ENCODE data around the gene STMN1. TPM values are rescaled to one million over a fixed set of nuclear protein-coding genes. Genes with fewer than 3 reads are reported as not detected.

STMN1 gene
- total RNA-seq, 1 donor = 50.6 TPM

DNA sequence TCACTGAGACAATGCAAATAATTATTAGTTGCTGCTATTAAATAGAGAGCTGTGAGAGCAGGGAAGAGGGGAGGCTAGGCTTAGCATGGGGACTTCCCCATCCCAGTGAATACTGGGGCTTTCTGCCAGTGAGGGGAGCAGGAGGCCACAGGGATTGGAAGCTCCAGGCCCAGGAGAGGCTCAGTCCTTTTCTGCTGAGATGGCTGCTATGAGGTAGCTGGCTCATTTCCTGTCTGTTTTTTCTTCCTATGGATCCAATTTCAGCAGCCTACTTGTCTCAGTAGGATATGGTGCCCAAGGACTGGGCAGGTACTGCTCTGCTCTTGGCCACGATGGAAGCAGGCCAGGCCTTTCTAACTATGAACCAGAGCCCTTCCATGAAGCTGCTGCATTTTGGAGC lies 10.0 kb downstream of the STMN1 start:
- no peak for DNase-seq (ENCODE audit: low read depth in 2 of 3, low spot score in 2 of 3)

DNA sequence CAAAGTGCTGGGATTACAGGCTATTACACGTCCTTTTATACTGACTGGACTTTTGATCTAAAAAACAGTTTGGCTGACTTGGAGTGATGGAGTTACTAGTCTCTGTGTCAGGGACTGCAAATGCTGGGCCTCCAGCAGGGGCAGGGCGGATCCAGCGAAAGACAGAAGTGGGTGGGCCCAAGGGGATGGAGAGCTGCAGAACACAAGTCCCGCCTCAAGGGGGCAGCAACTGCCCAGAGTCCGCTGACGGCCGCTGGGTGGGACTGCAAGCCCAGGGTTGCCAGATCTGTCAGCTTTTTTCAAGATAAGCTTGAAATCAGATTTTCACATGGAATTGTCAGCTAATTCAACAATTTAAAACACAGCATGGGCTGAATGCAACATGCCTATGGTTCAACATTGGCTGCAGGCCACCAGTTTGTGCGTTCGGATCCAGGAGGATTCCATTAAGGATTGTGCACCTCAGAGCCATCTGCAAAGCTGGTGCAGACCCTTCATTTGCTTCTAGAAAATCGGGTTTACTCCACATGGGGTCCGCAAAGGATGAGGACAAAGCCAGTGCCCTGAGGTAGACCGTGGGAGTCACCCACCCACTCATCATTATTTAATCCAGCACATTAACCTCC lies 10.7 kb downstream of the STMN1 start:
- DNase-seq (ENCODE audit: low read depth in 2 of 3, low spot score in 2 of 3) = peak; percentile 83 to 96 (median 90)

DNA sequence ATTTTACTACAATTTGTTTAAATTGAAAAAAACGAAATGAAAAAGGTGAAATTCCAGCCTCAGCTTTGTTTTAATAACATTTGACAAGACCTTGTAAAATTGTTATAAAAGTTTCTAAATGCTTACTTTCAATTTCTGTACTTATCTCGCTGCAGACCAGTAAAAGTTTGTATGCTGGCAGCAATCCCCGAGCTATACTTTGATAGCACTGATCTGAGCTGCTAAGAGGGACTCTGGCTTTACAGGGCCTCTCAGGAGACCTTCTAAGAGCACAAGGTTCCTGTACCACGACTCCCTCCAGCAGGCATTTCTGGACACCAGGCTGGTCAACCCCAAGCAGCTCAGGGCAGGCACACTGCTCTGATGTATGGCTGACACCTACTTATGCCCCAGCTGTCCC lies 13.1 kb downstream of the STMN1 start:
- no peak for DNase-seq (ENCODE audit: low read depth in 2 of 3, low spot score in 2 of 3)

DNA sequence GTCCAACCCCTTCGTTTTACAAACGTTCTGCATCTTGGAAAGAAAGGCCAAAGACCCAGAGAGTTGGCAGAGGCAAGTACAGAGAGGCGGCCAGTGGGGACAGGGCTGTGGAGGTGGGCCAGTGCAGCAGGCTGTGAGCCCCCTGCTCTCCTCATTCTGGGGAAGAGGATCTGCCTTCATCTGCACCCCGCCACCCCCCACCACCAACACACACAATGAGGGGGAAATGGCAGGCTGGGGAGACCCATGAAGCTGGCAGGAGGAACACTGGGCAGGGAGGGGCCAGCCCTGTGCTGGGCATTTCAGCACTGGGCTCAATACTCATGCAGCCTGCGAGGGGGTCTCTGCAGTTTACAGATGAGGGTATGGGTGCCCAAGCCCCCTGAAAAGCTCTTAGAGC lies 14.6 kb downstream of the STMN1 start:
- DNase-seq (ENCODE audit: low read depth in 2 of 3, low spot score in 2 of 3) = no peak

DNA sequence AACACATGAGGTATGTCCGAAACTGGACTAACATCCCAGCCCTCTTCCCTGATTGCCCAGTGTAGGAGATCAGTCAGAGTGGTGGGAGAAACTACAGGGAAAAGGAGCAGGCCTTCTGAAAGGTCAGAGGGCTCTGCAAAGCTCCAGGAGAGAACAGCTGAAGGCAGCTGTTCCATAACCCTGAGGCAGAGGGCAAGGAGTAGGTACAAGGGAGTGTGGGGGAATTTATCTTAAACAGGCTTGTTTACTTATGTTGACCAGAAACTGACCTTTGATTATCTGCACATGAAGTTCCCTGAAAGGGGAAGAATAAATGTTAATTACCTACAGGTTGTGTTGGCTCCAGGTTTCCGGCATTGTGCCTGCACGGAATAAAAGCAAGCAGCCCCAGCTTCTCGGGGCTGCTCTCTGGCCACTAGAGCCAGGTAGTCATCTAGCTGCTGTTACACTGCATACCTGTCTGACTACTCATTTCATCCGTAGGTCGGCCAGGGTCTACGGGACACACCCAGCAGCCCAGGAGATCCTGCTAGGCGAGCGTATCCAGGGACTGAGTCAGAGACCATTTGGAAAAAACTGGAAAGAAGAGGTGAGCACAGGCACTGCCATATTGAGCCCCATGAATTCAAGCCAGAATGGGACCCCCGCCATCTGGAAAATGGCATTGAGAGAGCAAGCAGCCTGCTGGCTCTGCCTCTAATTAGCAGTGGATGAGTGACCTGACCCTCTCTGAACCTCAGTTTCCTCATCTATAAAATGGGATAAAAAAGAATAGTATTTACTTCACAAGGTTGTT lies 15.8 kb downstream of the STMN1 start:
- no peak for DNase-seq (ENCODE audit: low read depth in 2 of 3, low spot score in 2 of 3)

DNA sequence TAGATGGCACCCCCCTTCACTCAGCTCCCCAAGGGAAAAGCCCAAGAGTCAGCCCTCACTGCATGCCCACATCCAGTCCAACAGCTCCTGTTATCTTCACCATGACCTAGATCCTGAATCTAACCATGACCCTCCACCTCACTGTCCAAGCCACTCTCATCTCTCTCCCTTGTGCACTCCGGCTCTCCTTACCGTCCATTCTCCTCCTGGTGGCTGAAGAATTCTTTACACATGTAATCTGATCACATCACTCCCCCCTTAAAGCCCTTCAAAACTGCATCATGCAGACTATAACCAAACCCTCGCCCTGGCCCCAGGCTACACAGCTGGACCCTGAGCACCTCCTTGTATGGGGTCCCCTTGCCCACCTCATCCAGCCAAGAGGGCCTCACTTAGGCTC lies 16.7 kb downstream of the STMN1 start:
- no peak for DNase-seq (ENCODE audit: low read depth in 2 of 3, low spot score in 2 of 3)

DNA sequence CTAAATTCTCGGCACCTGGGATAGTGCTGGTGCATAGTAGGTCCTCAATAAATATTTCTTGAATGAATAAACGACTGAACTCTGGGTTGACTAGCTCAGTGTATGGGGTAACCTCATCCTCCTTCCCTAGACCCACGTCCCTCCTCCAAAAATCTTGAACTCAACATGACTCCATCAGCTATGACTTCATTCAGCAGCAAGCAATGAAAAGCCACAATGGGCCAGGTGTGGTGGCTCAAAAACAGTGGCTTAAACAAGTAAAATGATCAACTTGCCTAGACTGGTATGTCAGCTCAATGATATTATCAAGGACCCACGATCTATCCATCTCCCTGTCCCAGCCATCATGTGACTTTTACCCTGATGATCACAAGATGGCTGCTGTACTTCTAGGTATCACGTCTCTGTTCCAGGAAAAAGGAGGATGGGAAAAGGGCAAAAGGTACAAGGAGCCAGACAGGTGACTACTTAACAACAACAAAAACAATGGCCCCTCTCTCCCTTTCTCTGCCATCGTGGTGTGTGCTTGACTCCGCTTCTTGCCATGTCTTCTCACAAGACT lies 17.7 kb downstream of the STMN1 start:
- DNase-seq (ENCODE audit: low read depth in 2 of 3, low spot score in 2 of 3) = no peak

DNA sequence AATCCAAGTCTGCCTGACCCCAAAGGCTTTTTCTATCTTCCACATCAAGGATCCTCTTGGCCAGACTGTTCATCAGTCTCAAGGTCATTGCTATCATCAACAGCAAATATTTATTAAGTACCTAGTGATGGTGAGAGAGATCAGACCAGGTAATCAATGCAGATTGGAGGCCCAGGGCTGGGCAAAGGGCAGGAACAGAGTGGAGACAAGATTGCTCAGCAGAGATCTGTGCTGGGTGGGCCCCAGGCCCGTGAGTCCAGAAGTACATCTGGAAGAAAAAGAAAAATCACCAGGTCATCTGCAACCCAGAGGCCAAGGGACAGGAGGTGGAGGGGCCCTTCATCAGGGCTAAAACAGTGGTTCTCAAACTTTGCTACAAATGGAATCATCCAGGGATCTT lies 20.6 kb downstream of the STMN1 start:
- DNase-seq (ENCODE audit: low read depth in 2 of 3, low spot score in 2 of 3) = no peak

DNA sequence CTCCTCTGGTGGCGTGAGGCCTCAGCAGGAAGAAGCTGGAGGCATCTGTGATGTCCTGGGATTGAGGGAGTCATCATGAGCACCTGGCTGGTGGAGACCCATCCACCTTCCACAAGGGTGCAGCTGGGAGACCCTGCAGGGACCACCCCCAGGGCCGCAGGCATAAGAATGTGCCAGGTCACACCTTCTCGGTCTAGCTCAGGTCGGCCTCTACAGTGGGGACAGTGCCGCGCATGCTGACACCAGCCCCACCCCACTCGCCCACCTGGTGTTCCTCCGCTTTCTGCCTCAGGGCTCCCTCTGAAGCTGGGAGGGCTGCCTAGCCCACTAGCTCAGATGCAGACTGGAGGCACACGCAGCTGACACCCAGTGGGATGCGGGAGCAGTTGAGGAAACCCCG lies 25.0 kb downstream of the STMN1 start:
- DNase-seq (ENCODE audit: low read depth in 2 of 3, low spot score in 2 of 3) = no peak

DNA sequence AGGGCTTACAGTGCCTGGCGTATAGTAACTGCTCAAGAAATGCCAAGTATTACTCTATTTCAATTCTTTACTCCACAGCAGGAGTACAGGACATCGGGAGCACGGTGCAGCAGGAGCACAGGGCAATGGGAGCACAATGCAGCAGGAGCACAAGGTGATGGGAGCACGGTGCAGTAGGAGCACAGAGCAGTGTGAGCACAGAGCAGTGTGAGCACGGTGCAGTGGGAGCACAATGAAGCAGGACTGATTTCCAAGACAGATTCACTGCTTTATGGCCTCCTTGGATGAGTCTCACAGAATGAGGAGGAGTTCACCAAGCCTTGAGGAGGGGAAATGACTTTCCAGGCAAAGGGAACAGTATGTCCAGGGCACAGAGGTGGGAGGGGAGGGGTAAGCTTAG lies 25.7 kb downstream of the STMN1 start:
- no peak for DNase-seq (ENCODE audit: low read depth in 2 of 3, low spot score in 2 of 3)

DNA sequence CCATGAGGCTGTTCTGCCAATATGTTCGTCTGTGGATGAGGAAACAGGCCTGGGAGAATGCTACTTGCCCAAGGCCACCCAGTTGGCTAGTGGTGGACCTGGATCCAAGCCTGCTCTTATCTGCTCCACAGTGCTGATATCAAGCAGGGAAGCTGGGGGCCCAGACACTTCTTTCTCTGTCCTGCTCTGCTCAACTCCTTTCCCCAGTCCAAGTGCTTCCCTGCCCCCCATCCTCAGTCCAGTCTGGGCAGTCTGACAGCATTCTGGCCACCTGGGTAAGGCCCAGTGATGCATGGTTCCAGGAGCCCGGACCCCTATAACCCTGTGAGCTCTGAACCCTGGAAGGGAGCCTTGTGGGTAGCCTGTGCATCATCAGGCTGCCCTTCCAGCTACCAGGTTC lies 26.5 kb downstream of the STMN1 start:
- DNase-seq (ENCODE audit: low read depth in 2 of 3, low spot score in 2 of 3) = no peak

DNA sequence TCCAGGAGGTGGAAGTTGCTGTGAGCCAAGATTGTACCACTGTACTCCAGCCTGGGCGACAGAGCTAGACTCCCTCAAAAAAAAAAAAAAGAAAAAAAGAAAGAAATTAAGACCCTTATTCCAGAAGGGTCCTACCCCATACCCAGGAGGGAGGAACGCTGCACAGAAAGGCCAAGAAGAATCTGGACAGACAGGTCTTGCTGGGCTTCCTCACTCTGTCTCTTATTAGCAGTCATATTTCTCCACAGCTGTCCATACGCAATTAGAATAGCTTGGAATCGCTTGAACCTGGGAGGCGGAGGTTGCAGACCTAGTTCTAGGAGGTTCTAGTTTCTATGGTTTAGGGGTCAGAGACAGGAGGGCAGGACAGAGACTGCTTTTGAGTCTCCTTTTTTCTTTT lies 27.5 kb downstream of the STMN1 start:
- no peak for DNase-seq (ENCODE audit: low read depth in 2 of 3, low spot score in 2 of 3)

DNA sequence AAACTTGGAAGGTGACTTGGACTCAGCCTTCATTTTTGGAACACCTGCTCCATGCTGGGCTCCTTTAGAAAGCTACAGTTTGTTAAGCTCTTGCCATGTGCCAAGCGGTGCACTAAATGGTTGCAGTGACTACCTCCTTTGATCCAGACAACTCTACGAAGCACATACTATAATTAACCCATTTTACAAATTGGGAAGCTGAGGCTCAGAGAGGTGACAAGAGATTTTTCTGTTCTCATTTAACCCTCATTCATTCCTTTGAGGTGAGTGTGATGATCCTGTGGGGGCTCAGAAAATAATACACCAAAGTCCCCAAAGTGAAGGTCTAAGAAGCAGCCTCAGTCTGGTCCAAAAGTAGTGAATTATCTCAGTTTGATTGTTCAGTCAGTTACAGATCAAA lies 29.1 kb downstream of the STMN1 start:
- no peak for DNase-seq (ENCODE audit: low read depth in 2 of 3, low spot score in 2 of 3)

DNA sequence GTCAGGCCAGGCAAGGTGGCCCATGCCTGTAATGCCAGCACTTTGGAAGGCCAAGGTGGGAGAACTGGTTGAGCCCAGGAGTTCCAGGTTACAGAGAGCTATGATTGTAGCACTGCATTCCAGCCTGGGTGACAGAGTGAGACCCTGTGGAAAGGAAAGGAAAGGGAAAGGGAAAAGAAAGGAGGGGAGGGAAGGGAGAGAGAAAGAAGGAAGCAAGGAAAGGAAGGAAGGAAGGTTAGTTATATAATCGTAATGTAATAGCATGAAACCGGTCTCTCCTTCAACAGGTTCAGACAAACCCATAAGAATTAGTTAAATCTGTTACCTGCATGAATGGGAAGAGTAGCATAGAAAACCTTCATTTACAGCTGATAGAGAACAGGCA lies 29.5 kb downstream of the STMN1 start:
- no peak for DNase-seq (ENCODE audit: low read depth in 2 of 3, low spot score in 2 of 3)

DNA sequence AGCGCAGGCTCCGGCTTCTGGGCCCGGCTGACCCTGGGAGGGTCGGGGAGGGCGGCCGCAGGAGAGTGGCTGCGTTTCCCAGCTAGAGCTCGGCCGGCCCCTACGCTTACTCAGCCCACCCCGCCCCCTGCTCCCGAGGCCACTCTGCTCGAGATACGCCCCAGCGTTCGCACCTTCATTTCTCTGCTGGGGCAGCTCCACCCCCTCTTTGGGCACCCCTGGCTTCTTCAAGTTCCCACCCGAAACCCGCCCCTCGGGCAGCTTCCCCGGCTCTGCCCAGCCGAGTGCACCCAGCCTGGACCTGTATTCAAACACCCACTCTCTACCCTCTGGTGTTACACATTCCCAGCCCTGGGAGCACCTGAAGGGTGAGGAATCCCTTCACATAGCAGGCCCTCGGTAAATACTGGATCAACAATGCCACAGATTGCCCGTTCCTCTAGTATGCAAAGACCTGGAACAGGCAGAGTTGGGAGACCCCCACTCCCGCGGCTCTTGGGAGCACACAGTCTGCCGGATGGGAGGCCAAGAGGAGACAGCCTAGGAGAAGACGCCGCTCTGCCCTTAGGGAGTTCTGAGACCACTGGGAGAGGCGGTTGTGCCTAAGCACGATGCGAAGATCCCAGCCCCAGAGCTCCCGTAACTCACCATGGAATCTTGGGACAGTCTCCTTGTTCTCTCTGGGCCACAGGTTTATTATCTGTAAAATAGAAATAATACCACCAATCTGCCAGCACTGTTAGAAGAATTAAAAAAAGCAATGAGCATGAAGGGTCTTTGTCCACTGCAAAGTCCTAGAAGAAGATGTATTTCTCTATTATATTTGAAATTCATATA lies 30.1 kb downstream of the STMN1 start:
- no peak for DNase-seq (ENCODE audit: low read depth in 2 of 3, low spot score in 2 of 3)

DNA sequence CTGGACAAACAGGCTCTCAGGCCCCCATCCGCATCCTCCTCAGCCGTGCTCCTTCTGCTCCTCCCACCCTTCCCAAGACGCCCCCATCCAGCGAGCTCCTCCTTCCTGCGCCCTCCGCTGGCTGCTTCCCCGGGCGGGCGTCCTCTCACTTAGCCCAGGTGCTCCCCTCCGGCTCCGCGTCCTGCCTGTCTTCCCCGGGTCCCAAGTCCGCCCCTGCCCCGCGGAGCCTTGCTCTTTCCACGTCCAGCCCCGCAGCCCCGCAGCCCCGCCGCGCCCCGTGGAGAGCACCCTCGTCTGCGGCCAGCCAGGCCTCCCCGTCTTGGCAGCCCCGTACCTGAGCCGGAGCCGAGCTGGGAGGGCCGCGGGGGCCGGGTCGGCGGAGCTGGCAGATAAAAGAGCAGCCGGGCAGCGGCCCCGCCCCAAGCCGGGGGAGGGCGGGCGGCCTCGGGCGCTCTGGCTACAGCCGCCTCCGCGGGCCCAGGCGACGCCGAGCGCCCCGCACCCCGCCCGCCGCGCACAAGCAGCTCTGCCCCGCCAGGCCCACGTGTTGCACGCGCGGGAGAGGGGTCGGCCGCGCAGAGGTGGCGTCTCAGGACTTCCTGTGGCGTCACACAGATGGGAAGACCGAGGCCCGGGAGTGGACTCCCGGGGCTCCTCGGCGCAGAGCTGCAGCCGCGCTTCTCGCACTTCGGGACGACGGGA lies 30.9 kb downstream of the STMN1 start, which contains the start of gene PAQR7:
Gene PAQR7, minus strand, starts transcription at position 555 of the 702 bp plus-strand sequence. CDS start 11,869 bp downstream, outside the sequence.
- DNase-seq (ENCODE audit: low read depth in 2 of 3, low spot score in 2 of 3) = peak in 2 of 3 donors; percentile 67

DNA sequence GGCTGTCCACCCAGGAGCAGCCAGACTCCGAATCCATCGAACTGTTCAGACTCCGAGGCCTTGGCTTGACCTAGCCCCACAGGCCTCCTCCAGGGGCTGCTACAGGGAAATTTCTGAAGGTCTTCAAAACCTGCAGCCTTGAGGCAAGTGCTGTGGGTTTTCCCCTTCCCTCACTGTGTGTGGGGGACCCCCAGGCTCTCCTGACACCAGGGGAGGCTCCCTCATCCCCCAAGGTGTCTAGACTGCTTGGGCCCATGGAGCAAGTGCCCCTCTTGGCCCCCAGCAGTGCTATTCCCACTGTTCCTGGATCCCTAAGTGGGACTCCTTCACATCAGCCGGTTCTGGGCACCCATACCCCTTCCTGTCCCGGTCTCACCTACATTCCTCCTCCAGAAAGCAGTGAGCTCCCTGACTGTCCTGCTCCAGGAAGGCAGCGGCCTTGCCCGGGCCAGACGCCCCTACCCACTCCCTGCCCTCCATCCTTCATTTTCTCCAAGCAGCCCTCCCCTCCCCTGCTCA lies 31.5 kb downstream of the STMN1 start:
- no peak for DNase-seq (ENCODE audit: low read depth in 2 of 3, low spot score in 2 of 3)

DNA sequence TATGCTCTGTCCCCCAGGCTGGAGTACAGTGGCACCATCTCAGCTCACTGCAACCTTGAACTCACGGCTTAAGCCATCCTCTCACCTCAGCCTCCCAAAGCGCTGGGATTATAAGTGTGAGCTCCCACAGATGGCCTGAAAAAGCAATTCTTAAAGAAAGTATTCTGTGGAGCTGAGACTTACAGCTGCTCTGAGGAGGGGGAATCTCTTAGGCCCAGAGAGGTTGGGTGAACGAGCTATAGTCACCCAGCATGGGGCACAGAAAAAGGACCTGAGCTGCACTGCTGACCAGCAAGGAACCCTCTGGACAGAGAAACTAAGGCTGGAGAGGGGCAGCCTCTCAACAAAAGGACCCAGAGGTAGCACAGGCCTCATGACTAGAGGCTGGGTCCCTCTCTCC lies 32.0 kb downstream of the STMN1 start:
- no peak for DNase-seq (ENCODE audit: low read depth in 2 of 3, low spot score in 2 of 3)

DNA sequence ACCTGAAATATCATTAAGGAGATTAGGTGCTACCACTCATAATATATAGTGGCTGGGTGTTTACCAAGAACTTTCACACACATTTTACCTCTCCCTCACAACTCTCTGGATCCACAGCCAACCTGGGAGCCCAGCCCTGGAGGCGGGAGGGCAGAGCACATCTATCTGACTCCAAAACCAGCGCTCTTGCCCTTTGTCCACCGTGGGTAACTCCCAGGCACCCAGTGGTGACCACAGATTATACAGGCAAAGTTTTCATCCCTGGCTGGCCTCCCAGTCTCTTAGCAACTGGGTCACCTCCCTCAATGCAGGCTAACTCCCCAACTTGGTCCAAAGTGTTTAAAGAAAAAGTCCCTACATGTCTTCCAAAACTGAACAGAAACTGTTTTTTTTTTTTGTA lies 33.1 kb downstream of the STMN1 start:
- DNase-seq (ENCODE audit: low read depth in 2 of 3, low spot score in 2 of 3) = no peak

DNA sequence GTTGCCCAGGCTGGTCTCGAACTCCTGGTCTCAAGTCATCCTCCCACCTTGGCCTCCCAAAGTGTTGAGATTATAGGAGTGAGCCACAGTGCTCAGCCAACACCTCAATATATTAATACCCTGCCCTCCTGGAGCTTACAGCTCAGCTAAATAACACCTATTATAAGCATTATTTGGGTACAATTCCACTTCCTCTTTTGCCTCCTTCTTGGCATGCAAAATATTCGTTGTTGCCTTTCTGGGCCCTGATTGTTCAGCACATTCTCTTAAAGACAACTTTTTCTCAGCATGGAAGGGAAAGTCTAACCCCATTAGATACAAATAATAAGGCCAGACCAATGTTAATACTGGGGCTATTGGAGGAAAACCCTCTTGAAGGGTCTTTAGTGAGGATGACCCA lies 33.5 kb downstream of the STMN1 start:
- peak in 1 of 3 donors; percentile 41 for DNase-seq (ENCODE audit: low read depth in 2 of 3, low spot score in 2 of 3)
